Measurements from ENCODE around the gene CCNQ. TPM values are rescaled to one million over a fixed set of nuclear protein-coding genes. Genes with fewer than 3 reads are reported as not detected.
A peak's percentile ranks its signal among the peaks of the same experiment; 100 is the strongest.

The CCNQ gene
- total RNA-seq (2014; rRNA removed; shearing (Covaris generic)) (34.7 and 45.5 TPM in 2 replicates), polyA plus RNA-seq (2016; fragmentation: Nextera tagmentation; extraction: Ambion mirVana) (29.1 and 34.5 TPM in 2 replicates)

DNA sequence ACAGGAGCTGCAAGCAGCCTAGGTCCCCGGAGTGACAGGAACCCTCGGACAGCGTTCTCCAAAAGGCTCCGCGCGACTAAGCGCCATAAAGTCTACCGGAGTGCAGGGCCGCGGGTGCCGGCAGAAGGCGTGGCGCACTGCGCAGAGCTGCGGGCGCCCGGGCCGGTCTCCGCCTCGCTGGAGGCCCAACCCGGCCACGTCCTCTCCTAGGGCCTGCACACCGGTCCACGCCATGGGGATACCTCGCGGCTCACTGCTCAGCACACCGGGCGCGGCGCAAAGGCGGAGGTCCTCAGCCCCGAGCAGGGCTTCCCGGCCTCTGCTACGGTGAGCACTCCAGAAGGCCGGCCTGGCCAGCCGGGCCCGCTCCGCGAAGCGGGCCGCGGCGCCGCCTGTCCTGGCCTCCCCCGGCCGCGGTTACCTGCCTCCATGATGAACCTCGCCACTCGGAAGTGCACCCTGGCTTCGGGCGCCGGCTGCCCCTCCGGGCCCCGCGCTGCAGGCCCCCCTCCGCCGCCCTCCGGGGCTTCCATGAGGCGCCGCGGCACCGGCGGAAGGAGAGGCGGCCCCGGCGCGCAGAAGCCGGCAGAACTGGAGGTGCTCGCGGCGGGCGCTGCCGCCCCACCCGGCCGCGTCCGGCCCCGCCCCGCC, at the start of gene CCNQ:
CCNQ (minus strand) TSS at position 599 of the 651 bp plus-strand sequence; CDS start at position 533, 66 bp downstream.
- no peaks in the 10 kb centered on the region for H3K9me2 ChIP-seq (ENCODE audit: insufficient read depth)
- H2AFZ ChIP-seq, result peak within 1 kb of the TSS; percentile 87
- H3K4me3 ChIP-seq, result peak within 1 kb of the TSS; percentile 80
- H3K4me2 ChIP-seq (ENCODE audit: unreplicated experiment), result peak within 1 kb of the TSS; percentile 76
- H3K27ac ChIP-seq, result peak within 1 kb of the TSS; percentile 65
- no peak for TF ChIP-seq EZH2 (IDR thresholded peaks at IDR 0.05; ENCODE audit: insufficient read depth, poor library complexity, severe bottlenecking)
- no peak for TF ChIP-seq EZH2phosphoT487 (IDR thresholded peaks at IDR 0.05; ENCODE audit: insufficient read depth, low read depth)
- H4K20me1 ChIP-seq (ENCODE audit: insufficient read depth), result no peaks in the 10 kb centered on the region
- H3K79me2 ChIP-seq (ENCODE audit: insufficient read depth), result peaks cover 26% of the 10 kb centered on the region
- WGBS, 2 experiments (ENCODE audit: low coverage in 1 of 2, low lambda C conversion rate in 2 of 2, missing lambda C conversion rate in 2 of 2), result 1% methylated on average over 14 to 31 of the region's 79 CpGs
- no peaks in the 10 kb centered on the region for H3F3A ChIP-seq (ENCODE audit: insufficient read depth)
- H3K36me3 ChIP-seq (ENCODE audit: low read depth), result no peaks in the 10 kb centered on the region
- H3K9me3 ChIP-seq (ENCODE audit: low read depth), result no peaks in the 10 kb centered on the region
- no peaks in the 10 kb centered on the region for H3K4me1 ChIP-seq (ENCODE audit: insufficient read depth)
- H3K9ac ChIP-seq, result peak within 1 kb of the TSS; percentile 91
- H3K27me3 ChIP-seq (replicated peaks; ENCODE audit: insufficient read depth), result no peaks in the 10 kb centered on the region
- DNase-seq, result peak; percentile 66
- in situ Hi-C loops (cut with MboI), result no loop called here

DNA sequence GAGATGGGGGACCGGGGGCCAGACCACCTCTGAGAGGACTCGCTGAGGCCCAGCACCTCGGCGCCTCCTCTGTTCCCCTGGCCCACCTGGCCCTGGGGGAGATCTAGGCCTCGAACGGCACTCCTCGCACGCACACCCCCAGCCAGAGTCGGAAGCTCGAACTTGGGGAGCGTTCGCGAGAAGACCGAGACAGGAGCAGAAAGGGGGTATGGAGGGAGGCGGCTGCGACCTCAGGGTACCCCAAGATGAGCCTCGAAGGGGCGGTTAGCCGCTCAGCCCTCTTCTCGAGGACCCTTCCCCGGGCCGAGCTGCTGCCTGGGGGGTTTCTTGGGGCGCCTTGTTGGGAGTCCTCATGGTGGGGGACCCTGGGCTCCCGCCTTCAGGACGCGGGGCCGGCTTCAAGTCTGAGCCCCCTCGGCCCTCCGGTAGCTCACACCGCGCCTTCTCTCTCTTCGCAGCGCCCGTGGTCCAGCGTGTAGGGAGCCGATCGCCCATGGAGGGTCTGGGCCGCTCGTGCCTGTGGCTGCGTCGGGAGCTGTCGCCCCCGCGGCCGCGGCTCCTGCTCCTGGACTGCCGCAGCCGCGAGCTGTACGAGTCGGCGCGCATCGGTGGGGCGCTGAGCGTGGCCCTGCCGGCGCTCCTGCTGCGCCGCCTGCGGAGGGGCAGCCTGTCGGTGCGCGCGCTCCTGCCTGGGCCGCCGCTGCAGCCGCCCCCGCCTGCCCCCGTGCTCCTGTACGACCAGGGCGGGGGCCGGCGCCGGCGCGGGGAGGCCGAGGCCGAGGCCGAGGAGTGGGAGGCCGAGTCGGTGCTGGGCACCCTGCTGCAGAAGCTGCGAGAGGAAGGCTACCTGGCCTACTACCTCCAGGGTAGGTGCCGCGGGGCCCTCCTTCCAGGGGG, 48.8 kb upstream of the CCNQ start:
- Histone ChIP-seq H2AFZ (no peak overlapping the region), H3K4me3 (no peak overlapping the region), H3K9me2 (ENCODE audit: insufficient read depth) (no peaks in the 10 kb centered on the region), H3K36me3 (ENCODE audit: low read depth) (no peaks in the 10 kb centered on the region), H3K27me3 (replicated peaks; ENCODE audit: insufficient read depth) (peaks cover 20% of the 10 kb centered on the region; the same call in 1 of the 2 replicates), H3F3A (ENCODE audit: insufficient read depth) (no peaks in the 10 kb centered on the region), H3K4me1 (ENCODE audit: insufficient read depth) (no peaks in the 10 kb centered on the region), H3K9me3 (ENCODE audit: low read depth) (no peaks in the 10 kb centered on the region), H3K27ac (no peak overlapping the region), H4K20me1 (ENCODE audit: insufficient read depth) (no peaks in the 10 kb centered on the region), H3K79me2 (ENCODE audit: insufficient read depth) (no peaks in the 10 kb centered on the region), H3K9ac (no peak overlapping the region), H3K4me2 (ENCODE audit: unreplicated experiment) (peak overlapping the region; percentile 7)
- 3 to 4% methylated on average over 13 to 56 of the region's 85 CpGs for WGBS, 2 experiments (ENCODE audit: low coverage in 1 of 2, low lambda C conversion rate in 2 of 2, missing lambda C conversion rate in 2 of 2)
- 0 out of 2 replicates have a peak, but pooled peaks have one; percentile 4 for TF ChIP-seq EZH2phosphoT487 (IDR thresholded peaks at IDR 0.05; ENCODE audit: insufficient read depth, low read depth)
- no peak for TF ChIP-seq EZH2 (IDR thresholded peaks at IDR 0.05; ENCODE audit: insufficient read depth, poor library complexity, severe bottlenecking)
- DNase-seq, result peak; percentile 13
- in situ Hi-C loops (cut with MboI), result no loop called here

DNA sequence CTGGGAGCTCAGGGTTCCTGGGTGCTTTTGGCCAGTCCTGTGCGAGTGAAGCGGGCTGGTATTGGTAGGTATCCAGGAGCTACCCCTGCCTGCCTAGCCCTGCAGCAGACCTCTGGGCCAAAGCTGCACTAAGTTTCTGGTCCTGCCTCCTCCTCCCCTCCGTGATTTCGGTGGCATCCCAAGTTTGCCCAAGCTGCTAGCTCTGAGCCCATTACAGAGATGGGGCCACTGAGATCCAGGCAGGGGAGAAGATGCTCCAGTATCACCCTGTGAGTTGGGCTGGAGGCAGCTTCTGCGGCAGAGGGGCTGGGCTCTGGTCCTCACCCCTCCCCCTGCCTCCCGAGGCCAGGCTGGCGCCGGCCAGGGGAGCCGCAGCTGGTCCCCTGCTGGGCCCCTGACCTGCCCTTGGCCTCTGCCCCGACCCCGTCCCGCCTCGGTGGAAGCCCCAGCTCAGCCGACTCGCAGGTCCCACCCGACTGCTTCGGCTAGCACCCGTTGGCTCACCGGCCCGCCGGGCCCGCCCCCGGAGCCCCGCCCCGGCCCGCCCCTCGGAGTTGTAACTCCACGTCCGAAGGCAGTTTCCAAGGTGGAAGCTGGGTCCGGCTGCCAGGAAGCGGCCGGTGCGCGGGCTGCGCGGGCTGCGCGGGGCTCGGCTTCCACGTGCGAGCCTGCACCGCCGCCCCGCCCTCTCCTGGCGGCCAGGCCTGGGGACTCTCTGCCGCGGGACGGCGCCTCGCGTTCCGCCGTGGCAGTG, 47.9 kb upstream of the CCNQ start, which contains the start of gene DUSP9:
DUSP9 (plus strand) TSS at position 584 of the 754 bp plus-strand sequence. CDS start 751 bp downstream, outside the sequence.
- Histone ChIP-seq H2AFZ (no peak within 1 kb of the TSS), H3K79me2 (ENCODE audit: insufficient read depth) (no peaks in the 10 kb centered on the region), H3K4me1 (ENCODE audit: insufficient read depth) (no peaks in the 10 kb centered on the region), H3K4me2 (ENCODE audit: unreplicated experiment) (peak within 1 kb of the TSS; percentile 7), H3K9me2 (ENCODE audit: insufficient read depth) (no peaks in the 10 kb centered on the region), H3K36me3 (ENCODE audit: low read depth) (no peaks in the 10 kb centered on the region), H3K27me3 (replicated peaks; ENCODE audit: insufficient read depth) (peaks cover 20% of the 10 kb centered on the region; the same call in 1 of the 2 replicates), H4K20me1 (ENCODE audit: insufficient read depth) (no peaks in the 10 kb centered on the region), H3F3A (ENCODE audit: insufficient read depth) (no peaks in the 10 kb centered on the region), H3K4me3 (no peak within 1 kb of the TSS), H3K9ac (no peak within 1 kb of the TSS), H3K9me3 (ENCODE audit: low read depth) (no peaks in the 10 kb centered on the region), H3K27ac (no peak within 1 kb of the TSS)
- TF ChIP-seq EZH2phosphoT487 (IDR thresholded peaks at IDR 0.05; ENCODE audit: insufficient read depth, low read depth), result no peak
- no peak for TF ChIP-seq EZH2 (IDR thresholded peaks at IDR 0.05; ENCODE audit: insufficient read depth, poor library complexity, severe bottlenecking)
- WGBS, 2 experiments (ENCODE audit: low coverage in 1 of 2, low lambda C conversion rate in 2 of 2, missing lambda C conversion rate in 2 of 2), result 35% methylated on average over 6 of the region's 53 CpGs; no CpG with 5 or more reads in 1 of the 2 experiments
- DNase-seq, result peak; percentile 48
- in situ Hi-C loops (cut with MboI), result no loop called here
